ENCODE results near the gene AMOTL1. TPM values are rescaled to one million over a fixed set of nuclear protein-coding genes. Genes with fewer than 3 reads are reported as not detected.

AMOTL1 gene
- polyA plus RNA-seq, 1 of the 3 experiments (the other 2 are of a cell fraction), result 10.7 TPM

DNA sequence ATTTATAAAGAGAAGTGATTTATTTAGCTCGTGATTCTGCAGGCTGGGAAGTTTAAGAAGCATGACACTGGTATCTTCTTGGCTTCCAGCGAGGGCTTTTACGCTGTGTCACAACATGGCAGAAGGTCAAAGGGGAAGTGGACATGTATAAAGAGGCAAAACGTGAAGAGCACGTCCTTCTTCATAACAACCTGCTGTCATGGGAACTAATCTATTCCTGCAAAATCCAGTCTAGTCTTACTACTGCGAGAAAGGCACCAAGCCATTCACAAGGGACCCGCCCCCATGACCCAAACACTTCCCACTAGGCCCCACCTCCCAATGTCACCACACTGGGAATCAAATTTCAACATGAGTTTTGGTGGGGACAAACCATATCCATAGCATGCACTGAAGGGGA is 58.3 kb downstream of the AMOTL1 start:
- no peaks in the 10 kb centered on the region for H3K9me3 ChIP-seq
- no peak overlapping the region for H2AFZ ChIP-seq (ENCODE audit: low read depth)
- ChIA-PET POLR2A (no interaction called here), CTCF (interaction anchor here (0.7 to 1.5 kb wide), 2 partner anchors 203 to 243 kb away, joined by 3 to 4 read pairs; no protein-coding TSS in a partner anchor)
- no peak overlapping the region for H3K9ac ChIP-seq
- no peaks in the 10 kb centered on the region; the same call in 1 of the 2 replicates for H4K20me1 ChIP-seq (ENCODE audit: insufficient read depth)
- WGBS (ENCODE audit: low lambda C conversion rate), result 96% methylated on average over 7 of the region's 7 CpGs
- no peaks in the 10 kb centered on the region for H3K27me3 ChIP-seq (ENCODE audit: insufficient read depth)
- no peaks in the 10 kb centered on the region for H3K9me2 ChIP-seq
- H3K4me1 ChIP-seq (ENCODE audit: control insufficient read depth in 1 of 2, insufficient read depth in 2 of 2, low read depth in 1 of 2, low read length in 1 of 2), result no peaks in the 10 kb centered on the region
- no peak overlapping the region for H3K4me2 ChIP-seq
- H3F3A ChIP-seq (replicated peaks; ENCODE audit: insufficient read depth), result no peaks in the 10 kb centered on the region
- DNase-seq, result no peak
- H3K27ac ChIP-seq (ENCODE audit: low read depth in 2 of 2, low read length in 1 of 2), result no peak overlapping the region
- H3K36me3 ChIP-seq (replicated peaks in 1 of 2; ENCODE audit: control insufficient read depth in 1 of 2, insufficient read depth in 2 of 2, low read length in 1 of 2), result peaks cover 68 to 74% of the 10 kb centered on the region in 2 experiments
- TF ChIP-seq ELF1 (IDR thresholded peaks at IDR 0.05) (no peak), SMC3 (IDR thresholded peaks at IDR 0.05; ENCODE audit: low read depth, low read length) (no peak), TCF12 (IDR thresholded peaks at IDR 0.05) (no peak), RFX5 (IDR thresholded peaks at IDR 0.05; ENCODE audit: low read length) (no peak), POLR2AphosphoS5 (IDR thresholded peaks at IDR 0.05; ENCODE audit: low read depth, low read length) (no peak), MXI1 (IDR thresholded peaks at IDR 0.05; ENCODE audit: low read depth, low read length) (no peak), GATA2 (CRISPR knock-in tag; IDR thresholded peaks at IDR 0.05) (no peak), YY1 (IDR thresholded peaks at IDR 0.05; ENCODE audit: low read depth) (no peak), SIN3A (IDR thresholded peaks at IDR 0.05; ENCODE audit: borderline replicate concordance, low read depth, low read length) (no peak), RAD21 (IDR thresholded peaks at IDR 0.05; ENCODE audit: low read length) (no peak), FOSL2 (IDR thresholded peaks at IDR 0.05; ENCODE audit: borderline replicate concordance, low read depth) (no peak), NFIC (IDR thresholded peaks at IDR 0.05; ENCODE audit: borderline replicate concordance) (no peak), GABPA (IDR thresholded peaks at IDR 0.05; ENCODE audit: low read depth) (no peak), TAF1 (IDR thresholded peaks at IDR 0.05; ENCODE audit: borderline replicate concordance, low read depth, low read length) (no peak), RCOR1 (IDR thresholded peaks at IDR 0.05; ENCODE audit: low read length) (no peak), IRF3 (IDR thresholded peaks at IDR 0.05; ENCODE audit: low read depth, low read length) (no peak)
- TF ChIP-seq, protein P1, sequence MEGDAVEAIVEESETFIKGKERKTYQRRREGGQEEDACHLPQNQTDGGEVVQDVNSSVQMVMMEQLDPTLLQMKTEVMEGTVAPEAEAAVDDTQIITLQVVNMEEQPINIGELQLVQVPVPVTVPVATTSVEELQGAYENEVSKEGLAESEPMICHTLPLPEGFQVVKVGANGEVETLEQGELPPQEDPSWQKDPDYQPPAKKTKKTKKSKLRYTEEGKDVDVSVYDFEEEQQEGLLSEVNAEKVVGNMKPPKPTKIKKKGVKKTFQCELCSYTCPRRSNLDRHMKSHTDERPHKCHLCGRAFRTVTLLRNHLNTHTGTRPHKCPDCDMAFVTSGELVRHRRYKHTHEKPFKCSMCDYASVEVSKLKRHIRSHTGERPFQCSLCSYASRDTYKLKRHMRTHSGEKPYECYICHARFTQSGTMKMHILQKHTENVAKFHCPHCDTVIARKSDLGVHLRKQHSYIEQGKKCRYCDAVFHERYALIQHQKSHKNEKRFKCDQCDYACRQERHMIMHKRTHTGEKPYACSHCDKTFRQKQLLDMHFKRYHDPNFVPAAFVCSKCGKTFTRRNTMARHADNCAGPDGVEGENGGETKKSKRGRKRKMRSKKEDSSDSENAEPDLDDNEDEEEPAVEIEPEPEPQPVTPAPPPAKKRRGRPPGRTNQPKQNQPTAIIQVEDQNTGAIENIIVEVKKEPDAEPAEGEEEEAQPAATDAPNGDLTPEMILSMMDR (IDR thresholded peaks at IDR 0.05), result no peak
- H3K4me3 ChIP-seq (ENCODE audit: low read depth in 2 of 2, low read length in 1 of 2), result no peak overlapping the region
- peaks cover 12% of the 10 kb centered on the region for H3K79me2 ChIP-seq (ENCODE audit: insufficient read depth)

- Histone ChIP-seq H3K9me2 (no peaks in the 10 kb centered on the region), H2AFZ (ENCODE audit: low read depth) (no peak overlapping the region), H3K36me3 (replicated peaks in 1 of 2; ENCODE audit: control insufficient read depth in 1 of 2, insufficient read depth in 2 of 2, low read length in 1 of 2) (peaks cover 72 to 76% of the 10 kb centered on the region in 2 experiments), H3K9ac (no peak overlapping the region), H3K4me1 (ENCODE audit: control insufficient read depth in 1 of 2, insufficient read depth in 2 of 2, low read depth in 1 of 2, low read length in 1 of 2) (no peaks in the 10 kb centered on the region), H3K4me2 (no peak overlapping the region), H3K4me3 (ENCODE audit: low read depth in 2 of 2, low read length in 1 of 2) (no peak overlapping the region), H3K27ac (ENCODE audit: low read depth in 2 of 2, low read length in 1 of 2) (no peak overlapping the region), H3K27me3 (ENCODE audit: insufficient read depth) (no peaks in the 10 kb centered on the region), H3K9me3 (no peaks in the 10 kb centered on the region), H3K79me2 (ENCODE audit: insufficient read depth) (peaks cover 12% of the 10 kb centered on the region), H4K20me1 (ENCODE audit: insufficient read depth) (no peaks in the 10 kb centered on the region; the same call in 1 of the 2 replicates), H3F3A (replicated peaks; ENCODE audit: insufficient read depth) (no peaks in the 10 kb centered on the region)
- POLR2A ChIA-PET, result no interaction called here
- CTCF ChIA-PET, result interaction anchor here (1.2 to 1.6 kb wide), 2 partner anchors 16 to 47 kb away, joined by 3 to 5 read pairs; no protein-coding TSS in a partner anchor
- DNase-seq, result no peak
- TF ChIP-seq PBX3 (IDR thresholded peaks at IDR 0.05), result no peak
- TF ChIP-seq EZH2phosphoT487 (IDR thresholded peaks at IDR 0.05; ENCODE audit: borderline replicate concordance, low read depth), result no peak
- TF ChIP-seq YY1 (IDR thresholded peaks at IDR 0.05; ENCODE audit: low read depth), result no peak
- TF ChIP-seq GABPA (IDR thresholded peaks at IDR 0.05; ENCODE audit: low read depth), result no peak
- TF ChIP-seq POLR2AphosphoS5 (IDR thresholded peaks at IDR 0.05; ENCODE audit: low read depth, low read length), result no peak
- TF ChIP-seq IRF3 (IDR thresholded peaks at IDR 0.05; ENCODE audit: low read depth, low read length), result no peak
- TF ChIP-seq SIN3A (IDR thresholded peaks at IDR 0.05; ENCODE audit: borderline replicate concordance, low read depth, low read length), result no peak
- no peak for TF ChIP-seq SMC3 (IDR thresholded peaks at IDR 0.05; ENCODE audit: low read depth, low read length)
- TF ChIP-seq NRF1 (IDR thresholded peaks at IDR 0.05; ENCODE audit: low read depth, low read length), result no peak
- no peak for TF ChIP-seq RFX5 (IDR thresholded peaks at IDR 0.05; ENCODE audit: low read length)
- no peak for TF ChIP-seq FOSL2 (IDR thresholded peaks at IDR 0.05; ENCODE audit: borderline replicate concordance, low read depth)
- TF ChIP-seq, protein P2, sequence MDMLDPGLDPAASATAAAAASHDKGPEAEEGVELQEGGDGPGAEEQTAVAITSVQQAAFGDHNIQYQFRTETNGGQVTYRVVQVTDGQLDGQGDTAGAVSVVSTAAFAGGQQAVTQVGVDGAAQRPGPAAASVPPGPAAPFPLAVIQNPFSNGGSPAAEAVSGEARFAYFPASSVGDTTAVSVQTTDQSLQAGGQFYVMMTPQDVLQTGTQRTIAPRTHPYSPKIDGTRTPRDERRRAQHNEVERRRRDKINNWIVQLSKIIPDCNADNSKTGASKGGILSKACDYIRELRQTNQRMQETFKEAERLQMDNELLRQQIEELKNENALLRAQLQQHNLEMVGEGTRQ (IDR thresholded peaks at IDR 0.05; ENCODE audit: borderline replicate concordance, low read depth, low read length), result no peak
- TF ChIP-seq MXI1 (IDR thresholded peaks at IDR 0.05; ENCODE audit: low read depth, low read length), result no peak
- TF ChIP-seq TEAD4 (IDR thresholded peaks at IDR 0.05; ENCODE audit: borderline replicate concordance, insufficient read depth), result no peak
These were observed 59.9 kb downstream of the AMOTL1 start for GRCh38 chr11:94828088-94828487.
